Measurements from ENCODE around the gene TTC22. TPM values are rescaled to one million over a fixed set of nuclear protein-coding genes. Genes with fewer than 3 reads are reported as not detected.

The TTC22 gene
- total RNA-seq, 1 donor from 2014 or later = 0.14 TPM

GRCh38 chr1:54795356-54795665, 5.8 kb downstream of the TTC22 start:
- H3K9me3 ChIP-seq (replicated peaks) = peaks cover 13% of the 10 kb centered on the region
- no peak overlapping the region for H3K27ac ChIP-seq (replicated peaks)
- intact Hi-C loops (cut with micrococcal nuclease) = no loop called here
- H3K4me1 ChIP-seq = no peaks in the 10 kb centered on the region
- no peaks in the 10 kb centered on the region for H3K36me3 ChIP-seq
- peaks cover 63% of the 10 kb centered on the region for H3K27me3 ChIP-seq (ENCODE audit: low read depth)
- no peak for TF ChIP-seq CTCF (IDR thresholded peaks at IDR 0.05; ENCODE audit: borderline replicate concordance)
- H3K4me3 ChIP-seq = no peak overlapping the region
- DNase-seq = no peak

GRCh38 chr1:54794451-54795355, 6.4 kb downstream of the TTC22 start:
- H3K27ac ChIP-seq (replicated peaks) = no peak overlapping the region
- H3K27me3 ChIP-seq (ENCODE audit: low read depth) = peaks cover 57% of the 10 kb centered on the region
- no peak for DNase-seq
- no peak for TF ChIP-seq CTCF (IDR thresholded peaks at IDR 0.05; ENCODE audit: borderline replicate concordance)
- H3K36me3 ChIP-seq = no peaks in the 10 kb centered on the region
- no peak overlapping the region for H3K4me3 ChIP-seq
- intact Hi-C loops (cut with micrococcal nuclease) = no loop called here
- no peaks in the 10 kb centered on the region for H3K4me1 ChIP-seq
- peaks cover 13% of the 10 kb centered on the region for H3K9me3 ChIP-seq (replicated peaks)

- H3K4me1 ChIP-seq = no peaks in the 10 kb centered on the region
- peaks cover 13% of the 10 kb centered on the region for H3K9me3 ChIP-seq (replicated peaks)
- H3K27ac ChIP-seq (replicated peaks) = no peak overlapping the region
- peaks cover 40% of the 10 kb centered on the region for H3K27me3 ChIP-seq (ENCODE audit: low read depth)
- no peak for DNase-seq
- H3K36me3 ChIP-seq = no peaks in the 10 kb centered on the region
- no peak overlapping the region for H3K4me3 ChIP-seq
- TF ChIP-seq CTCF (IDR thresholded peaks at IDR 0.05; ENCODE audit: borderline replicate concordance) = no peak
- intact Hi-C loops (cut with micrococcal nuclease) = no loop called here
These were observed 8.3 kb downstream of the TTC22 start for GRCh38 chr1:54792686-54793282.

- Histone ChIP-seq H3K27me3 (ENCODE audit: low read depth) (peaks cover 45% of the 10 kb centered on the region), H3K9me3 (replicated peaks) (peaks cover 13% of the 10 kb centered on the region), H3K4me1 (no peaks in the 10 kb centered on the region), H3K36me3 (no peaks in the 10 kb centered on the region), H3K4me3 (no peak overlapping the region), H3K27ac (replicated peaks) (no peak overlapping the region)
- TF ChIP-seq CTCF (IDR thresholded peaks at IDR 0.05; ENCODE audit: borderline replicate concordance) = peak; percentile 39
- no peak for DNase-seq
- intact Hi-C loops (cut with micrococcal nuclease) = no loop called here
These were observed 9.1 kb downstream of the TTC22 start for GRCh38 chr1:54791880-54792522.

- intact Hi-C loops (cut with micrococcal nuclease) = no loop called here
- H3K4me1 ChIP-seq = no peaks in the 10 kb centered on the region
- no peak for TF ChIP-seq CTCF (IDR thresholded peaks at IDR 0.05; ENCODE audit: borderline replicate concordance)
- DNase-seq = no peak
- H3K9me3 ChIP-seq (replicated peaks) = peaks cover 13% of the 10 kb centered on the region
- H3K36me3 ChIP-seq = no peaks in the 10 kb centered on the region
- no peak overlapping the region for H3K4me3 ChIP-seq
- H3K27me3 ChIP-seq (ENCODE audit: low read depth) = peaks cover 51% of the 10 kb centered on the region
- H3K27ac ChIP-seq (replicated peaks) = no peak overlapping the region
These were observed 12.7 kb downstream of the TTC22 start for GRCh38 chr1:54788459-54788858.

Measured in left ventricle myocardium inferior (tissue), 1 donor.